NCI-H187 (cell line): Measurements from ENCODE around the gene RPS19.
"Not testable (repeated sequence)": the region's sequence is repeated elsewhere in the genome, so short reads cannot be mapped to it uniquely, and the experiment has no call there.

ENCODE experiments used
- DNase-seq, 2 experiments: peaks; one replicate each; lab custom pipeline; 2025; lab: John Stamatoyannopoulos, UW

The RPS19 gene

GRCh38 chr19:41901707-41902360, 41.8 kb downstream of the RPS19 start:
- no peak for DNase-seq

- no peak for DNase-seq
Measured at GRCh38 chr19:41902594-41902993, 42.5 kb downstream of the RPS19 start.

- DNase-seq, result peak in 1 of 2 experiments; percentile 53
Measured at GRCh38 chr19:41903193-41903953, 43.3 kb downstream of the RPS19 start.

GRCh38 chr19:41904118-41904870, 44.2 kb downstream of the RPS19 start:
- peak; percentile 91 to 94 for DNase-seq

- no peak for DNase-seq
Measured at GRCh38 chr19:41905273-41906002, 45.4 kb downstream of the RPS19 start.

GRCh38 chr19:41906271-41906670, 46.2 kb downstream of the RPS19 start:
- DNase-seq, result no peak

- no peak for DNase-seq
Measured at GRCh38 chr19:41906916-41907680, 47.0 kb downstream of the RPS19 start.

GRCh38 chr19:41907994-41908615, 48.0 kb downstream of the RPS19 start:
- no peak for DNase-seq

GRCh38 chr19:41908724-41909464, 48.8 kb downstream of the RPS19 start:
- DNase-seq, result no peak

GRCh38 chr19:41909706-41910105, 49.7 kb downstream of the RPS19 start:
- no peak for DNase-seq

GRCh38 chr19:41910240-41910991, 50.4 kb downstream of the RPS19 start:
- DNase-seq, result no peak

- no peak for DNase-seq
Measured at GRCh38 chr19:41910992-41911888, 51.2 kb downstream of the RPS19 start.

GRCh38 chr19:41911889-41912731, 52.1 kb downstream of the RPS19 start:
- DNase-seq, result no peak

- DNase-seq, result no peak
Measured at GRCh38 chr19:41912899-41913537, 53.0 kb downstream of the RPS19 start.

- no peak for DNase-seq
Measured at GRCh38 chr19:41913538-41914423, 53.7 kb downstream of the RPS19 start.

GRCh38 chr19:41914424-41914834, 54.4 kb downstream of the RPS19 start:
- DNase-seq, result not testable (repeated sequence)
